Mammary epithelial cell (primary cell): ENCODE measurements around the gene CCDC186.

Experiments used
- EZH2 ChIP-seq: IDR thresholded peaks from 2 replicates; pipeline ENCODE4 v1.6.1; 2012; ENCODE audit warnings: low read length, inconsistent platforms, borderline replicate concordance
- TF ChIP-seq, protein P1 (sequence below), 2 donors: IDR thresholded peaks in 1 of 2; conservative IDR thresholded peaks in 1 of 2; 2 replicates each; pipeline ENCODE4 v1.5.1; 2011 to 2012; ENCODE audit warnings: inconsistent platforms in 2 of 2, low read length in 2 of 2, mild to moderate bottlenecking in 2 of 2, control low read depth in 1 of 2, low read depth in 1 of 2; ENCODE audit not compliant: insufficient read depth in 1 of 2; ENCODE audit errors: extremely low read depth in 1 of 2

DNA sequence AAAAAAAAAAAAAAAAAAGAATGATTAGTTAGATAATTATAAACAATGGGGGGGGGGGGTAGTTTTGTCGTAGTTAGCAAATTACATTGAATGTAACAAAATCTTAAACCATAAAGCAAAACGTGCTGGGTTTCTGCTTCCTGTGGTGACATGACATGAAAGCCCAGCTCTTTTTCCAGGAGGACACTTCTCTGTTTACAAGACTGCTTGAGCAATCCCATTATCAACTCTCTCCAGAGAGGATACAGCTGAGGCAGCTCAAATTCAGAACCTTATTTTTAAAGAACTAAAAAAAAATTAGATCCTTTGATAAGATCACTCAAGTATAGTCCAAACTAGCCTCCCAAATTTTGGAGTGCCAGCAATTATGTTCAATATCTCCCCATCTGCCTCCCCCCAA, 71.7 kb downstream of the CCDC186 start:
- TF ChIP-seq, protein P1, sequence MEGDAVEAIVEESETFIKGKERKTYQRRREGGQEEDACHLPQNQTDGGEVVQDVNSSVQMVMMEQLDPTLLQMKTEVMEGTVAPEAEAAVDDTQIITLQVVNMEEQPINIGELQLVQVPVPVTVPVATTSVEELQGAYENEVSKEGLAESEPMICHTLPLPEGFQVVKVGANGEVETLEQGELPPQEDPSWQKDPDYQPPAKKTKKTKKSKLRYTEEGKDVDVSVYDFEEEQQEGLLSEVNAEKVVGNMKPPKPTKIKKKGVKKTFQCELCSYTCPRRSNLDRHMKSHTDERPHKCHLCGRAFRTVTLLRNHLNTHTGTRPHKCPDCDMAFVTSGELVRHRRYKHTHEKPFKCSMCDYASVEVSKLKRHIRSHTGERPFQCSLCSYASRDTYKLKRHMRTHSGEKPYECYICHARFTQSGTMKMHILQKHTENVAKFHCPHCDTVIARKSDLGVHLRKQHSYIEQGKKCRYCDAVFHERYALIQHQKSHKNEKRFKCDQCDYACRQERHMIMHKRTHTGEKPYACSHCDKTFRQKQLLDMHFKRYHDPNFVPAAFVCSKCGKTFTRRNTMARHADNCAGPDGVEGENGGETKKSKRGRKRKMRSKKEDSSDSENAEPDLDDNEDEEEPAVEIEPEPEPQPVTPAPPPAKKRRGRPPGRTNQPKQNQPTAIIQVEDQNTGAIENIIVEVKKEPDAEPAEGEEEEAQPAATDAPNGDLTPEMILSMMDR (conservative IDR thresholded peaks at IDR 0.05 in 1 of 2, IDR thresholded peaks at IDR 0.05 in 1 of 2; ENCODE audit: extremely low read depth in 1 of 2, insufficient read depth in 1 of 2, low read depth in 1 of 2, low read length in 2 of 2) = no peak
- no peak for TF ChIP-seq EZH2
